Neuronal stem cell (in vitro differentiated cells): ENCODE measurements around the gene MZT2B.
"Not testable (repeated sequence)": the region's sequence is repeated elsewhere in the genome, so short reads cannot be mapped to it uniquely, and the experiment has no call there.

ENCODE experiments used
- DNase-seq: peaks from one replicate; pipeline ENCODE4 v3.0.0-alpha.2; 2013; ENCODE audit warnings: low spot score
- H2AFZ ChIP-seq: one replicate; pipeline ENCODE4 v1.6.1; 2013; ENCODE audit warnings: mild to moderate bottlenecking, low read length, inconsistent platforms
- H2AK5ac ChIP-seq: 2 replicates; pipeline ENCODE4 v1.6.1; 2013; ENCODE audit warnings: low read depth, mild to moderate bottlenecking, inconsistent platforms, low read length, moderate library complexity, mixed read lengths
- H2BK120ac ChIP-seq: 2 replicates; pipeline ENCODE4 v1.6.1; 2013; ENCODE audit warnings: low read depth, mild to moderate bottlenecking, inconsistent platforms, low read length, moderate library complexity, mixed read lengths
- H2BK12ac ChIP-seq: one replicate; pipeline ENCODE4 v1.6.1; 2013; ENCODE audit warnings: low read length, inconsistent platforms
- H2BK15ac ChIP-seq: 2 replicates; pipeline ENCODE4 v1.6.1; 2013; ENCODE audit warnings: mild to moderate bottlenecking, low read length, inconsistent platforms, mixed read lengths
- H2BK5ac ChIP-seq: one replicate; pipeline ENCODE4 v1.6.1; 2013; ENCODE audit warnings: inconsistent platforms, mild to moderate bottlenecking, low read length, moderate library complexity
- H3K14ac ChIP-seq: one replicate; pipeline ENCODE4 v1.6.1; 2013; ENCODE audit warnings: low read length, inconsistent platforms
- H3K18ac ChIP-seq: 2 replicates; pipeline ENCODE4 v1.6.1; 2013; ENCODE audit warnings: low read length, inconsistent platforms
- H3K23ac ChIP-seq: 2 replicates; pipeline ENCODE4 v1.6.1; 2013; ENCODE audit warnings: low read depth, mild to moderate bottlenecking, mixed read lengths, low read length, inconsistent platforms; ENCODE audit not compliant: poor library complexity
- H3K27ac ChIP-seq: replicated peaks from 3 replicates; pipeline ENCODE4 v1.5.1; 2013; ENCODE audit warnings: low read length, inconsistent platforms
- H3K27me3 ChIP-seq, 3 experiments: 2 replicates each; pipeline ENCODE4 v1.6.1; 2013; ENCODE audit warnings: low read length in 3 of 3, mild to moderate bottlenecking in 2 of 3, inconsistent platforms in 1 of 3, low read depth in 1 of 3, mixed read lengths in 1 of 3, moderate library complexity in 1 of 3; ENCODE audit not compliant: control insufficient read depth in 3 of 3, insufficient read depth in 3 of 3
- H3K36me3 ChIP-seq, 2 donors: replicated peaks in 1 of 2; 2 replicates each; pipeline ENCODE4 v1.6.1; 2013; ENCODE audit warnings: low read length in 2 of 2; ENCODE audit not compliant: control insufficient read depth in 2 of 2, insufficient read depth in 2 of 2
- H3K4ac ChIP-seq: 2 replicates; pipeline ENCODE4 v1.6.1; 2013; ENCODE audit warnings: inconsistent platforms, mild to moderate bottlenecking, low read length, moderate library complexity
- H3K4me1 ChIP-seq, 2 donors: 1 replicate in 1 of 2; 2 replicates in 1 of 2; pipeline ENCODE4 v1.6.1; 2013; ENCODE audit warnings: low read length in 2 of 2, low read depth in 1 of 2; ENCODE audit not compliant: control insufficient read depth in 2 of 2, insufficient read depth in 1 of 2
- H3K4me2 ChIP-seq: one replicate; pipeline ENCODE4 v1.6.1; 2013; ENCODE audit warnings: mild to moderate bottlenecking, low read length, inconsistent platforms; ENCODE audit not compliant: insufficient read depth, poor library complexity, severe bottlenecking
- H3K4me3 ChIP-seq, 2 donors: 2 replicates each; pipeline ENCODE4 v1.5.1; 2013; ENCODE audit warnings: low read length in 2 of 2, mild to moderate bottlenecking in 2 of 2, inconsistent platforms in 1 of 2, moderate library complexity in 1 of 2
- H3K79me1 ChIP-seq: one replicate; pipeline ENCODE4 v1.6.1; 2013; ENCODE audit warnings: low read depth, mild to moderate bottlenecking, inconsistent platforms, low read length, moderate library complexity
- H3K9ac ChIP-seq: one replicate; pipeline ENCODE4 v1.6.1; 2013; ENCODE audit warnings: mild to moderate bottlenecking, low read depth, low read length, inconsistent platforms; ENCODE audit not compliant: poor library complexity
- H3K9me3 ChIP-seq, 2 donors: replicated peaks in 1 of 2; 2 replicates each; pipeline versions ENCODE3 to v1.6.1; 2013; ENCODE audit warnings: low read length in 2 of 2, mild to moderate bottlenecking in 2 of 2, inconsistent platforms in 1 of 2, low read depth in 1 of 2, mixed read lengths in 1 of 2, moderate library complexity in 1 of 2; ENCODE audit not compliant: control insufficient read depth in 2 of 2, insufficient read depth in 1 of 2
- H4K8ac ChIP-seq: one replicate; pipeline ENCODE4 v1.6.1; 2013; ENCODE audit warnings: low read depth, mild to moderate bottlenecking, inconsistent platforms, low read length, moderate library complexity
- H4K91ac ChIP-seq: one replicate; pipeline ENCODE4 v1.6.1; 2013; ENCODE audit warnings: low read length, low read depth, mild to moderate bottlenecking, inconsistent platforms; ENCODE audit not compliant: poor library complexity
- WGBS, 2 donors: extraction: QIAGEN DNeasy Blood & Tissue Kit; methylation state at CpG; one replicate each; pipeline ENCODE4 v1.1.7; 2013; ENCODE audit warnings: missing lambda C conversion rate in 2 of 2, mixed read lengths in 1 of 2; ENCODE audit not compliant: insufficient read length in 2 of 2, insufficient replicate concordance in 1 of 2; ENCODE audit errors: extremely low coverage in 2 of 2; 5-methylcytosine and 5-hydroxymethylcytosine counted together

The MZT2B gene

GRCh38 chr2:130157354-130157753, 24.7 kb upstream of the MZT2B start:
- peaks cover 8 to 63% of the 10 kb centered on the region in 2 donors for H3K36me3 ChIP-seq
- not testable (repeated sequence) for H2AK5ac ChIP-seq, H3K4me2 ChIP-seq, H3K9ac ChIP-seq, H2BK5ac ChIP-seq, H3K18ac ChIP-seq, H4K8ac ChIP-seq, H3K23ac ChIP-seq, H3K79me1 ChIP-seq, H3K4me1 ChIP-seq, H3K4ac ChIP-seq, H2BK15ac ChIP-seq, H3K4me3 ChIP-seq, H2AFZ ChIP-seq, DNase-seq, H4K91ac ChIP-seq, H2BK12ac ChIP-seq, H3K27ac ChIP-seq, H2BK120ac ChIP-seq, H3K27me3 ChIP-seq, H3K9me3 ChIP-seq, H3K14ac ChIP-seq
- no CpG with 5 or more reads among the region's 12 CpGs for WGBS, 2 donors

GRCh38 chr2:130157825-130158514, 24.1 kb upstream of the MZT2B start:
- no CpG with 5 or more reads among the region's 13 CpGs for WGBS, 2 donors
- not testable (repeated sequence) for H3K18ac ChIP-seq, H3K27me3 ChIP-seq, H2BK120ac ChIP-seq, H2BK5ac ChIP-seq, H2BK15ac ChIP-seq, H3K23ac ChIP-seq, H3K4me2 ChIP-seq, H4K91ac ChIP-seq, H3K4me1 ChIP-seq, H3K4ac ChIP-seq, H3K4me3 ChIP-seq, H3K27ac ChIP-seq, H2AFZ ChIP-seq, H3K9me3 ChIP-seq, H3K79me1 ChIP-seq, DNase-seq, H2BK12ac ChIP-seq, H3K9ac ChIP-seq, H2AK5ac ChIP-seq, H4K8ac ChIP-seq, H3K14ac ChIP-seq
- H3K36me3 ChIP-seq, result peaks cover 7 to 64% of the 10 kb centered on the region in 2 donors

DNA sequence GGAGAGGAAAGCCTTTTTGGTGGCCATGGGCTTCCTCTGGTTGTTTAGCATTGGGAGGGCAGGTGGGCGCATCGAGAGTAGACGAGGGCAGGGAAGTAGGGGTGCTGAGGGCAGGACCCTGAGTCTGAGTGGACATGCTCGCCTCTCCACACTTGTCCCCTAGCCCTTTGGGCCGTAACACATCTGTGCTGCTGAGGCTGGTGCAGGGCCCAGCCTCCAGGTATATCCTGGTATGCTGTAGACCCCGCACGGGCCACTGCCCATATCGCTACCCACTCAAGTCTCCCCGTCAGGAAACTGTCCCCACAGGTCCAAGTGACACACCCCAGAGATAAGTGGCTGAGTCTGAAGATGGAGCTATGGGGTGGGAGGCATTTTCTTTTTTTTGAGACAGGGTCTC, 23.4 kb upstream of the MZT2B start:
- Histone ChIP-seq H3K18ac (no peak overlapping the region), H2BK12ac (no peak overlapping the region), H2BK120ac (no peak overlapping the region), H3K27me3 (no peaks in the 10 kb centered on the region), H3K4me1 (no peaks in the 10 kb centered on the region), H2AK5ac (no peak overlapping the region), H3K36me3 (peaks cover 7 to 64% of the 10 kb centered on the region in 2 donors), H2AFZ (no peak overlapping the region), H3K9me3 (no peaks in the 10 kb centered on the region), H3K14ac (no peak overlapping the region), H3K4ac (no peak overlapping the region), H3K79me1 (peaks cover 3% of the 10 kb centered on the region), H4K91ac (no peak overlapping the region), H4K8ac (no peak overlapping the region), H2BK5ac (no peak overlapping the region), H3K4me2 (no peak overlapping the region), H3K9ac (no peak overlapping the region), H2BK15ac (no peak overlapping the region), H3K4me3 (no peak overlapping the region), H3K27ac (no peak overlapping the region), H3K23ac (no peak overlapping the region)
- no peak for DNase-seq
- WGBS, 2 donors, result no CpG with 5 or more reads among the region's 9 CpGs

- not testable (repeated sequence) for H4K8ac ChIP-seq, H3K14ac ChIP-seq, H3K18ac ChIP-seq, H3K23ac ChIP-seq, H3K79me1 ChIP-seq, H2BK15ac ChIP-seq, H2BK12ac ChIP-seq, H3K9ac ChIP-seq, H2AK5ac ChIP-seq, H3K4ac ChIP-seq, H3K4me1 ChIP-seq, H2BK120ac ChIP-seq, H3K9me3 ChIP-seq, H3K27ac ChIP-seq, H3K4me2 ChIP-seq, DNase-seq, H3K27me3 ChIP-seq, H2BK5ac ChIP-seq, H4K91ac ChIP-seq, H2AFZ ChIP-seq
- H3K4me3 ChIP-seq, result peak overlapping the region in 1 of 2 donors; percentile 54
- no CpG with 5 or more reads among the region's 4 CpGs for WGBS, 2 donors
- H3K36me3 ChIP-seq, result peaks cover 14 to 64% of the 10 kb centered on the region in 2 donors
Observed at GRCh38 chr2:130159376-130159775, 22.7 kb upstream of the MZT2B start.
